ENCODE data around the gene MAD1L1. TPM values are rescaled to one million over a fixed set of nuclear protein-coding genes. Genes with fewer than 3 reads are reported as not detected.

Gene MAD1L1
- total and polyA plus RNA-seq, 2 of the 13 experiments (the other 11 are each of a cell fraction or from before 2014, with no cell fraction given) = 17.4 to 64.7 TPM

GRCh38 chr7:2055956-2056355 is 176.8 kb downstream of the MAD1L1 start:
- Histone ChIP-seq H3K9me3 (ENCODE audit: low read length) (peaks cover 11% of the 10 kb centered on the region), H3K27me3 (ENCODE audit: control insufficient read depth in 1 of 2, insufficient read depth in 2 of 2, low read length in 2 of 2) (no peaks in the 10 kb centered on the region), H3K4me1 (ENCODE audit: insufficient read depth, low read length) (no peaks in the 10 kb centered on the region), H3K27ac (ENCODE audit: extremely low read length, insufficient read depth, low read length) (no peak overlapping the region), H4K20me1 (ENCODE audit: insufficient read depth, low read length) (no peaks in the 10 kb centered on the region), H3K9ac (ENCODE audit: insufficient read depth, low read depth, low read length) (no peak overlapping the region), H3K79me2 (ENCODE audit: insufficient read depth, low read length) (no peaks in the 10 kb centered on the region), H3K4me3 (replicated peaks in 1 of 3; ENCODE audit: insufficient read depth in 1 of 3, low read depth in 2 of 3, low read length in 3 of 3) (no peak overlapping the region), H3K4me2 (ENCODE audit: low read depth, low read length) (no peak overlapping the region), H2AFZ (ENCODE audit: low read length) (no peak overlapping the region), H3K36me3 (replicated peaks in 1 of 2; ENCODE audit: control insufficient read depth in 1 of 2, insufficient read depth in 2 of 2, low read length in 2 of 2) (peaks cover 0 to 16% of the 10 kb centered on the region in 2 experiments; a peak in 3 of 5 replicates)
- no TSS peak for BruUV-seq (replicated peaks)
- TF ChIP-seq ZNF589 (CRISPR knock-in tag; conservative IDR thresholded peaks at IDR 0.05) (no peak), KLF16 (CRISPR knock-in tag; IDR thresholded peaks at IDR 0.05) (no peak), ZNF746 (CRISPR knock-in tag; IDR thresholded peaks at IDR 0.05) (no peak), MEIS1 (CRISPR knock-in tag; IDR thresholded peaks at IDR 0.05; ENCODE audit: borderline replicate concordance) (no peak), ZNF780A (CRISPR knock-in tag; IDR thresholded peaks at IDR 0.05) (no peak), JUND (CRISPR knock-in tag; IDR thresholded peaks at IDR 0.05) (no peak), ZNF230 (CRISPR knock-in tag; IDR thresholded peaks at IDR 0.05) (no peak)
- 98% methylated on average over 11 of the region's 11 CpGs for WGBS (ENCODE audit: low lambda C conversion rate)
- DNase-seq (ENCODE audit: low spot score) (no peak), FAIRE-seq (no peak), ATAC-seq (no peak)
- intact Hi-C loops (cut with micrococcal nuclease; ENCODE audit: unreplicated experiment) = no loop called here
- ChIA-PET POLR2A (no interaction called here), CTCF (ENCODE audit: low intra/inter-chr PET ratio, low total read pairs) (no interaction called here)
- in situ Hi-C loops (cut with HindIII; ENCODE audit: extremely low pct_ligation_motif_present, low pct_unique_long_range_greater_than_20kb) = no loop called here

- intact Hi-C loops (cut with micrococcal nuclease; ENCODE audit: unreplicated experiment) (no loop called here), in situ Hi-C loops (cut with HindIII; ENCODE audit: extremely low pct_ligation_motif_present, low pct_unique_long_range_greater_than_20kb) (no loop called here)
- no peak for ATAC-seq
- no peaks in the 10 kb centered on the region for H4K20me1 ChIP-seq (ENCODE audit: insufficient read depth, low read length)
- H3K27me3 ChIP-seq (ENCODE audit: control insufficient read depth in 1 of 2, insufficient read depth in 2 of 2, low read length in 2 of 2) = no peaks in the 10 kb centered on the region
- 97% methylated on average over 16 of the region's 17 CpGs for WGBS (ENCODE audit: low lambda C conversion rate)
- H3K4me1 ChIP-seq (ENCODE audit: insufficient read depth, low read length) = no peaks in the 10 kb centered on the region
- ChIA-PET POLR2A (no interaction called here), CTCF (ENCODE audit: low intra/inter-chr PET ratio, low total read pairs) (no interaction called here)
- FAIRE-seq = no peak
- no peaks in the 10 kb centered on the region for H3K79me2 ChIP-seq (ENCODE audit: insufficient read depth, low read length)
- no peak overlapping the region for H3K9ac ChIP-seq (ENCODE audit: insufficient read depth, low read depth, low read length)
- H3K4me2 ChIP-seq (ENCODE audit: low read depth, low read length) = no peak overlapping the region
- peaks cover 0 to 8% of the 10 kb centered on the region in 2 experiments; a peak in 3 of 5 replicates for H3K36me3 ChIP-seq (replicated peaks in 1 of 2; ENCODE audit: control insufficient read depth in 1 of 2, insufficient read depth in 2 of 2, low read length in 2 of 2)
- H3K27ac ChIP-seq (ENCODE audit: extremely low read length, insufficient read depth, low read length) = no peak overlapping the region
- no peak overlapping the region for H2AFZ ChIP-seq (ENCODE audit: low read length)
- DNase-seq (ENCODE audit: low spot score) = no peak
- H3K4me3 ChIP-seq (replicated peaks in 1 of 3; ENCODE audit: insufficient read depth in 1 of 3, low read depth in 2 of 3, low read length in 3 of 3) = no peak overlapping the region
- TF ChIP-seq HINFP (CRISPR knock-in tag; IDR thresholded peaks at IDR 0.05; ENCODE audit: low read depth) (no peak), SMARCC2 (IDR thresholded peaks at IDR 0.05) (no peak), SRSF9 (IDR thresholded peaks at IDR 0.05; ENCODE audit: borderline replicate concordance, insufficient read depth, low read depth, low read length, poor library complexity, severe bottlenecking) (no peak), IKZF4 (CRISPR knock-in tag; IDR thresholded peaks at IDR 0.05; ENCODE audit: borderline replicate concordance, low read depth, not compliant biosample characterization) (no peak), SKIL (CRISPR knock-in tag; IDR thresholded peaks at IDR 0.05; ENCODE audit: borderline replicate concordance) (no peak), GFI1 (CRISPR knock-in tag; IDR thresholded peaks at IDR 0.05; ENCODE audit: borderline replicate concordance) (no peak), SMYD3 (CRISPR knock-in tag; IDR thresholded peaks at IDR 0.05) (no peak), PRMT3 (CRISPR knock-in tag; IDR thresholded peaks at IDR 0.05; ENCODE audit: borderline replicate concordance, low read depth) (no peak)
- H3K9me3 ChIP-seq (ENCODE audit: low read length) = peaks cover 2% of the 10 kb centered on the region
- BruUV-seq (replicated peaks) = no TSS peak
Observed at GRCh38 chr7:2054927-2055326, 177.8 kb downstream of the MAD1L1 start.

Data from HepG2 (cell line).